OCI-LY7 (cell line): Measurements from ENCODE around the gene PUM1.

Experiments
- EZH2phosphoT487 ChIP-seq: fragments of 200-600 bp; sonication (generic); IDR thresholded peaks from 2 replicates; pipeline ENCODE4 v1.6.1; 2018; ENCODE audit warnings: low read depth, borderline replicate concordance, mild to moderate bottlenecking, mixed run types, antibody characterized with exemption, low read length, moderate library complexity, mixed read lengths
- TF ChIP-seq, protein P1 (sequence below): fragments of 200-600 bp; sonication (generic); conservative IDR thresholded peaks from 2 replicates; pipeline ENCODE4 v1.5.1; 2014; ENCODE audit warnings: mild to moderate bottlenecking, antibody characterized with exemption, low read length, moderate library complexity, mixed read lengths

DNA sequence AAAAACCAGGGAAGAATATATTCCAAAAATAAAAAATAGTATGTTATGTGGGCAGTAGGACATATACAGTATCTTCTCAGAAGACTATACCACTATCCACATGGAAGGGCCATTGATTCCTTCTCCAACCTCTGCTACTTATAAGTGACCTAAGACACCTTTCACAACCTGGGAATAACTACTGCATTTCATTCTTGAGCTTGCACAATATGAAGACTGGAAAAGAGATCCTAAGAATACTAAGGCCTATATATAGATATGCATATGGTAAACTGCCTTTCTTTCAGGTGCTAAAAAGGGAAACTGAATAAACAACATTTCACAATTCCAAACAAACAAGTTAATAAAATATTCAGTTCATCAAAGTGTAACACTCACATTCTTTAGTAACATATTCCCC, 125.0 kb downstream of the PUM1 start:
- TF ChIP-seq, protein P1, sequence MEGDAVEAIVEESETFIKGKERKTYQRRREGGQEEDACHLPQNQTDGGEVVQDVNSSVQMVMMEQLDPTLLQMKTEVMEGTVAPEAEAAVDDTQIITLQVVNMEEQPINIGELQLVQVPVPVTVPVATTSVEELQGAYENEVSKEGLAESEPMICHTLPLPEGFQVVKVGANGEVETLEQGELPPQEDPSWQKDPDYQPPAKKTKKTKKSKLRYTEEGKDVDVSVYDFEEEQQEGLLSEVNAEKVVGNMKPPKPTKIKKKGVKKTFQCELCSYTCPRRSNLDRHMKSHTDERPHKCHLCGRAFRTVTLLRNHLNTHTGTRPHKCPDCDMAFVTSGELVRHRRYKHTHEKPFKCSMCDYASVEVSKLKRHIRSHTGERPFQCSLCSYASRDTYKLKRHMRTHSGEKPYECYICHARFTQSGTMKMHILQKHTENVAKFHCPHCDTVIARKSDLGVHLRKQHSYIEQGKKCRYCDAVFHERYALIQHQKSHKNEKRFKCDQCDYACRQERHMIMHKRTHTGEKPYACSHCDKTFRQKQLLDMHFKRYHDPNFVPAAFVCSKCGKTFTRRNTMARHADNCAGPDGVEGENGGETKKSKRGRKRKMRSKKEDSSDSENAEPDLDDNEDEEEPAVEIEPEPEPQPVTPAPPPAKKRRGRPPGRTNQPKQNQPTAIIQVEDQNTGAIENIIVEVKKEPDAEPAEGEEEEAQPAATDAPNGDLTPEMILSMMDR, result no peak
- TF ChIP-seq EZH2phosphoT487, result no peak
